ENCODE data around the gene KCNH2.
"Not testable (repeated sequence)": the region's sequence is repeated elsewhere in the genome, so short reads cannot be mapped to it uniquely, and the experiment has no call there.

Gene KCNH2

GRCh38 chr7:151011616-151012015 is 33.5 kb upstream of the KCNH2 start:
- DNase-seq (ENCODE audit: low read depth): not testable (repeated sequence)

GRCh38 chr7:151011097-151011409 is 32.9 kb upstream of the KCNH2 start:
- no peak for DNase-seq (ENCODE audit: low read depth)

GRCh38 chr7:151010307-151011096 is 32.4 kb upstream of the KCNH2 start:
- no peak for DNase-seq (ENCODE audit: low read depth)

GRCh38 chr7:151010037-151010306 is 31.9 kb upstream of the KCNH2 start:
- no peak for DNase-seq (ENCODE audit: low read depth)

- no peak for DNase-seq (ENCODE audit: low read depth)
Measured at GRCh38 chr7:151009327-151010036, 31.4 kb upstream of the KCNH2 start.

GRCh38 chr7:151008511-151009323 is 30.6 kb upstream of the KCNH2 start:
- peak; percentile 81 for DNase-seq (ENCODE audit: low read depth)

- no peak for DNase-seq (ENCODE audit: low read depth)
Measured at GRCh38 chr7:151008143-151008510, 30.0 kb upstream of the KCNH2 start.

GRCh38 chr7:151007469-151007898 is 29.4 kb upstream of the KCNH2 start:
- no peak for DNase-seq (ENCODE audit: low read depth)

- no peak for DNase-seq (ENCODE audit: low read depth)
Measured at GRCh38 chr7:151006590-151007300, 28.6 kb upstream of the KCNH2 start.

- DNase-seq (ENCODE audit: low read depth): no peak
Measured at GRCh38 chr7:151005566-151005965, 27.4 kb upstream of the KCNH2 start.

- no peak for DNase-seq (ENCODE audit: low read depth)
Measured at GRCh38 chr7:151003572-151003971, 25.5 kb upstream of the KCNH2 start.

GRCh38 chr7:151001546-151001945 is 23.4 kb upstream of the KCNH2 start:
- DNase-seq (ENCODE audit: low read depth): no peak

- no peak for DNase-seq (ENCODE audit: low read depth)
Measured at GRCh38 chr7:151000897-151001495, 22.9 kb upstream of the KCNH2 start.

GRCh38 chr7:150999497-151000230 is 21.5 kb upstream of the KCNH2 start:
- DNase-seq (ENCODE audit: low read depth): no peak

GRCh38 chr7:150999001-150999400 is 20.9 kb upstream of the KCNH2 start:
- no peak for DNase-seq (ENCODE audit: low read depth)

GRCh38 chr7:150998341-150998740 is 20.2 kb upstream of the KCNH2 start:
- DNase-seq (ENCODE audit: low read depth): no peak

- DNase-seq (ENCODE audit: low read depth): no peak
Measured at GRCh38 chr7:150997817-150998216, 19.7 kb upstream of the KCNH2 start.

- DNase-seq (ENCODE audit: low read depth): no peak
Measured at GRCh38 chr7:150997075-150997511, 19.0 kb upstream of the KCNH2 start.

GRCh38 chr7:150996376-150997074 is 18.4 kb upstream of the KCNH2 start:
- DNase-seq (ENCODE audit: low read depth): no peak

- DNase-seq (ENCODE audit: low read depth): no peak
Measured at GRCh38 chr7:150994838-150995510, 16.9 kb upstream of the KCNH2 start.
